NCI-H2196 (cell line): ENCODE data around the gene SIRPG.
"Not testable (repeated sequence)": the region's sequence is repeated elsewhere in the genome, so short reads cannot be mapped to it uniquely, and the experiment has no call there.

Experiments used
- DNase-seq: peaks from one replicate; lab custom pipeline; 2025; ENCODE audit not compliant: unreplicated experiment; lab: John Stamatoyannopoulos, UW

The SIRPG gene

DNA sequence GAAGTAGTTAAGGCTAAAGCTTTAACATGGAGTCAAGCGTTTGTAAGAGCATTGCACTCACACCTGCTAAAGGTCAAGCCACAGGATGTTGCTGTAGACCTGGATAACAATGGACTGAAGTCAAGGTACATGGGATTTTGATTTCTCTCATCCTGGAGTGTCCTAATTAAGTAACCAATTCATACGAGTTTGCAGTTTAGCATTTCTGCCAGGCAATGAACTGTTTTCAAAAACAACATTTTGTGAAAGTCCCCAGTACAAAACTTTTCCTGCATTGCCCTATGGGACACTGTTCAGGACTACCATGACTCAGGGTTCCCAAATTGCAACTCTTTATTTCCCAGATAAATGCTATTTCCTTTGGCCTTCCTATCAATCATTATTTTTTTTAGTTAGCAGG lies 20.4 kb downstream of the SIRPG start:
- DNase-seq, result no peak

DNA sequence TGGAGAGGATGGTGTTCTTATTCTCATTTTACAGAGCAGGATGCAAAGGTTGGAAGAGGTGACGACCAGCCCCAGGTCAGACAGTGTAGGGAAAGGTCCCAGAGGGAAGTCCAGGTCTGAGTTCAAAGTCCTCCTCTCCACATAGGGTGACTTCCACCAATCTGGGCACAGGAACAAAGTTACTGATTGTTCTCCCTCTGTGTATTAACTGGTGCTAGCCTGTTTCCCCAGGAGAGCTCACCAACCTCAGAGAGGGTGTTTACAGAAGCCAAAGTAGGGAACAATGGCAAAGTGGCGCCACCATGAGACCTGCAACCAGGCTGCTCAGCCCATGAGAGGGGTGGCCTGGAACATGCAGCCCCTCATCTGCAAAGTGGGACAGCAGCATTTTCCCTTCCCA lies 21.0 kb downstream of the SIRPG start:
- no peak for DNase-seq

DNA sequence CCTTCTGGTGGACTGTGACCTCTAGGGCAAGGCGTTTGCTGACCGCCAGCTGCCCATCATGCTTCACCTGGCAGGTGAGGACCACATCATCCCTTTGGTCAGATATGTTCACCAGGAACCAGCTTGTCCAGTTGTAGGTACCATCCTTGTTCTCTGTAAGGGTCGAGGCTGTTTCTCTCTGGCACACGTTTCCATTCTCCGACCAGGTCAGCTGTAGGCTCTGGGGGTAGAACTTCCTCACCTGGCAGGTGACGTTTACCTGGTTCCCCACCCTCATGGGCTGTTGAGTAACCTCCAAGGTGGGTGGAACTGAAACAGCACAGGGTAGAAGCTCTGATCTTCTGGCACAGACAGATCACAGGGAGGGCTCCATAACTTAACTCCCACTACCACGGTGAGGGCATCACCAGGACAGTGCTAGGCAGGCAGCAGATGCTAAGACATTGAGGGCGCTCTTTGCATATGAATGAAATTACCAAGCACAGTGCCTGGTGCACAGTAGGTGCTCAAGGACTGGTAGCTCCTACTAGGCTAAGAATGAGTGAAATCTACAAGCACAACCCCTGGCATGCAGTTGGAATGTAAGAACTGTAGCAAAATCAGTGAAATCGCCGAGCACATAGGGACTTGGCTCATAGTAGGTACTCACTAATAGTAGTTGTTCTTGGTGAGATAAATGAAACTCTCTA lies 22.1 kb downstream of the SIRPG start:
- no peak for DNase-seq

DNA sequence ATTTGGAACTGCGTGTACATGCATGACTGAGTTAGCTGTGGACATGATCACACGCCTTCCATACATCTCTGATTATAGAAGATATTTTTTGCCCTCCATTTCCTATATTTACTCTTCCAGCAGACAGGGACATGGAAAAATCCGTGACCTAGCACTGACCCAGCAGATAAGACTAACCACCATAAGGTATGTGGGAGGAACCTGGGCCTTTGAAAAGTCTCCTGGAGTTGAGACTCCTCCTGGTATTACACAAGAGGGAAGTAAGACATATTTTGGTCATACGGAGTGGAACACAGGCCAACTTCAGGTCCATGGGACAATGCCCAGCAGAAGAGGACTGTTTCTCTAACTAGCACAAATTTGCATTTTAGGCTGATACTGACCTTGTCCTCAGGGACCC lies 24.0 kb downstream of the SIRPG start:
- no peak for DNase-seq

DNA sequence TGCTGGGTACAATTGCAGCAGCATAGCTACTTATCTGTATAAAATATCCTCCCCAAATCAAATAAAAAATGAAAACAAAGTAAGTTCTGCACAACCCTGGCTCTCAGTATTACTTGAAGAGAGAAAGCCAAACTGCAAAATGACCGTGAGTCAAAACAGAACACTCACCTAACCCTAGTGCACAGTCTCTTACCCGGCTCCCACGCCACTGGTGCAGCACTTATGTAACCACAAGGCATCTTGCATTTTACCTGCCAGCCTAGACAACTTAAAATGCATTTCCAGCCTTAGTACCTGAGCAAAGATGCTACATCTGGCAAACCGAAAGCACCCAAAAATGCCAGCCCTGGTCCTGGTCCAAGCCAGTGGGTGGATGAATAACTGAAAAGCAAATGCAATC lies 25.4 kb downstream of the SIRPG start:
- DNase-seq, result no peak

DNA sequence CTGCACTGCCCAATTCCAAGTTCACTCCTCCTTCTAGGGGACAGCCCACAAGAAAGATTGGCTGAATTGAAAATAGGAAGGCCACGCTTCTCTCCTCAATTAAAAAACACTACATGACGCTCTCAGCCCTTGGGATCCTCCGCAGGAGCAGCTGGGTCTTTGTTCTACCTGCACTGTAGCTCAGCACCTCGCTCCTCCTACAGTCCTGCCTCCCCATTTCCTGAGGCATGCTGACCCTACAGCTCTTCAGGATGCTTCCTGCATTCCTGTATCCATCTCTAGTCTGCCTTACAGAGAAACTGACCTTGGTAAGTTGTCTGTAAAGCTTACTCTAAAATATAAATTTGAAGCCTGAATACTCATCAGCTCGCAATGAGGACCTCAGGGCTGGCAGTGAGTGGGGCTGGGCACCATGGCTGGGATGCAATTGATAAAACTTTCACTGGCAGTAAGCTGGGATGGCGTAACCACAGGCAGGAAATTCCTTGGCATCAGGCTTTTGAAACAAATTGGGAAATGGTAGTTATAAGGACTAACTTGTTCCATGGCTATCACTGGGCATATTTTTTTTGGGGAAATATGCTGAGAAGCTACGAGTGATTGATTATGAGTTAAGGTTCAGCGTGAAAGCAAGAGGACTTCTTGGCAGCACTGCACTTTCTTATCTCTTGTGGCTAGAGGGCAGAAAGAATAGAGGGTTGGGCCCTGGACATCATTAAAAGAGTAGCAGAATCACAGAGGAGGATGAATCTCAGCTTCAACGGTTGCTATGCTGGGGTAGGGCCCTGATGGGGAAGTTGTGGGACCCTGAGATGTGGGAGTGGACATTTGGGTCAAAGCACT lies 26.0 kb downstream of the SIRPG start:
- DNase-seq, result no peak

DNA sequence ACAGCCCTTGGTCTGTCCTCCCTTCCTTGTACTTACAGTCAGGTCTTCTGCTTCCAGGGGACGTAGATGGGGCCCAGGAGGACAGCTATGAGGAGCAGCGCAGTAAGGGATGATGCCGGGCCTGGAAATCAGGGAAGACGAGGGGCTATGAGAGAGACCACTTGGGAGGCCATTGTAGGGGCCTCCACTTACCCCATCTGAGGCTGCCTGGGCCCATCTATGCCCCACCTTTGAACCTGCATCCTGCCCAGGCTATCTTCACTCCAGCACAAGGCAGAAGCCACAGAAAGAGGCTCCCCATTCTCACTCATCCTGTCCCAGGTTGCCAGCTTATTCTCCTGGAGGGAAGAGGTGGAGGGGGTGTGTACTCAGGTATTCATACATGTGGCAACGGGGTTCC lies 27.4 kb downstream of the SIRPG start:
- no peak for DNase-seq

DNA sequence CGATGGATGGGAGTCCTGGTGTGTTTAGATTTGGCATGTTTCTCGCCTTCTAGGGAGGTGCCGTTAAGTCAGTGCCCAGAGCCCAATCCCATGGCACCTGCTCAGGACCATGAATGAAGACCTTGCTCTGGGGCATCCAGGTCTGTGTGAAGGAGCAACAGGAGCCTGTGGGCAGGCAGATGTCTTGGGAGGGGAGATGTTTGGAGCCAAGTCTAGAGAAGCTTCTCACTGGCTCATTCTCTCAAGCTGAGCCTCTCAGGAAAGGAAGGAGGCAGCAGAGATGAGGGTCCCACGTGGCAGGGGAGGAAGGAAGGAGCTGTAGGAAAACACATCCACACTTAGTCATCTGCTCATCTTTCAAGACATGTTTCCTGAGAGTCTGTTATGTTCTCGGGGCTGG lies 28.3 kb downstream of the SIRPG start:
- DNase-seq, result no peak

DNA sequence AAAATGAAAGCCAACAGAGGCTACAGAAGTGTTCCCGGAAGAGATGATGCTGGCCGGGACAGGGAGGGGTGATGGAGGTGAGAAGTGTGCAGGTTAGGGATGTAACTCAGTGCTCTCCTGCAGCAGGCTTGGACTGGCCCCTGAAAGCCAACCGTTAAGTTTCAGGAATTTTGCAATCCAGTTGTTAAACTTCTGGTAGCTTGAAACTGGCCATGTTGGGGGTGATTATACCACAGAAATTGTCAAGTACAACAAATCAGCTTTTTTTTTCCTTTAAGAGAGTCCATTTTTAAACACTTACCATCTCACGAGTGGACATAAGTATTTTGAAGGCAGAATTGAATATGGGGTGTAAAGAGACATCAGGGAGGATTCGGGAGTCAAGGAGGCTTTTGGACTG lies 29.0 kb downstream of the SIRPG start:
- DNase-seq, result no peak

DNA sequence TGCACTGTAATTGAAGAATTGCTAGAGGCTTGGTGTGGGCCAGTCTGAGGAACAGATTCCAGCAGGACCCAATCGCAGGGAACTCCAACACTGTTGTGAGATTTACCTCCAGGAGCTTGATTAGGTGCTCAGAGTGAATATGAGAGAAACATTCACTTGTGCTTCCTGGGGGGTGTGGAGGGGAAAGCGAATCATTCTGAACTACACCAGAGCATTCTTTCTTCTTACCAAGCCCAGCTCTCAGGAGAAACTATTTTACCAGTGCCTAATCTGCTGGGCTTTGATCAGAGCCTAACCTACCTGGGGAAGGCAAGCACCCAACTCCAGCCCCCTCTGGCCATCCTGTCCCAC lies 30.4 kb downstream of the SIRPG start:
- DNase-seq, result no peak

DNA sequence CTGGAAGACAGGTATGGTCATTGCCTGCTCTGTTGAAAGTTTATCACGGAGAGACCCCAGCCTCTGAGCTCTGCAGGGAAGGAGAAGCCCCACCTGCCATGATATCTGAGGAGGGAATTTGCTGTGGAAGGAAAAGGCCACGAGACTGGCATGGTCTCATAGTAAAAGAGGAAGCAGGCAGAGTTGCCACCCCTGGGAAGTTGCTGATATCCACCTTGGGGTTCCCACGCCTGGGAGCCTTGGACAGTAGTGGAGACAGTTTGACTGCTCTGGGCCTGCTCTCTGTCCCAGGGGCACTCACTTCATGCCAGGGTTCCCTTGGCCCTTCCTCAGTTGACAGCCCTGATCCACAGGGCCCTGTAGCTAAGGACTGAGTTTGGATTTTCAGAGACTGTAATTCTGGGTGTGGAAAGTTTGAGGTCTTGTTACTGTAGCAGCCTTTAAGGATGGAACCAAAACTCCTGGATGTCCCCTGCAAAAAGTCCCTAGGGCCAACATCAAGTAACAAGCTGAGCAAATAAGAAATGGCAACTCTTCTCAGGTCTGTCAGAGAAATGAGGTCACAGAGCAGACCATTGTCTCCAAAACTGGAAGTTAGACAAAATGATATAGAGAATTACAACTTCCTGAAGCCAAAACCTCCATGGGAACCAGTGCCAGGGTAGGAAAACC lies 30.9 kb downstream of the SIRPG start:
- no peak for DNase-seq

DNA sequence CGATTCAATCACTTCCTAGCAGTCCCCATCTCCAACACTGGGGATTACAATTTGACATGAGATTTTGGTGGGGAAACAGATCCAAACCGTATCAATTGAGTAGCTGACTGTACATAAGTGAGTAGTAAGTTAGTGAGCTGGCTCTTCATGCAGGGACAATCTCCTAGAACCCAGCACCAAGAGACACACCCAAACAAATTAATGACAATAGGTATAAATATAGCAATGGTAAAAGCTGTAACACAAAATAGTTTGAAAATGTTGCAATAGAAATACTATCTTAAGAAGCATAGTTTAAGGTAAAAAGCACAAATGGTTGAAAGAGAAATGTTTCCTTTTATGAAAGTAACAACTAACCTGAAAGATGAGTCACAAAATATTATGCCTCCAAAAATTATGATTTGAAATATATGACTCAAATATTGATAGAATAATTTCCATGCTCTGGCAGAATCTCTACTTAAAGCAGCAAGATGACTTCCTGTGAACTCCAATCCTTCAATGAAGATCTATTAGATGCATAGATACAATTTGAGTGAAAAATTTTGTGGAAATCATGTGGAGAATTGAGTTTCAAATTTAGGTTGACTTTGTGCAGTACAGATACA lies 32.4 kb downstream of the SIRPG start:
- DNase-seq, result no peak

DNA sequence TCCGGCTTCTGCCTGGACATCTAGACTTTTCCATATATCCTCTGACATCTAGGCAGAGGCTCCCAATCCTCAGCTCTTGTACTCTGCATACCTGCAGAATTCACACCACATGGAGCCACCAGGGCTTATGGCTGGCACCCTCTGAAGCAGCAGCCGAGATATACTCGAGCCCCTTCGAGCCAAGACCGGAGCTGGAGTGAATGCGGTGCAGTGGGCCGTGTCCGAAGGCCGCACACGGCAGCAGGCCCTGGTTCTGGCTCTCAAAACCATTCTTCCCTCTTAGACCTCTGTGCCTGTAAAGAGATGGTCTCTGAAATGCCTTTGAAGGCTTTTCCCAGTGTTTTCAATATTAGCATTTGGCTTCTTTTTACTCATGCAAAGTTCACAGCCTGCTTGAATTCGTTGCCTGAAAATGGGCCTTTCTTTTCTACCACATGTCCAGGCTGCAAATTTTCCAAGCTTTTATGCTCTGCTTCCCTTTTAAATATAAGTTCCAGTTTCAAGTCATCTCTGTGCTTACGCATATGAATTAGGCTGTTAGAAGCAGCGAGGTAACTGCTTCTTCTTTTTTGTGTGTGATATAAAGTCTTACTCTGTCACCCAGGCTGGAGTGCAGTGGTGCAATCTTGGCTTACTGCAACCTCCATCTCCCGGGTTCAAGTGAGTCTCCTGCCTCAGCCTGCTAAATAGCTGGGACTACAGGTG lies 33.9 kb downstream of the SIRPG start:
- no peak for DNase-seq

DNA sequence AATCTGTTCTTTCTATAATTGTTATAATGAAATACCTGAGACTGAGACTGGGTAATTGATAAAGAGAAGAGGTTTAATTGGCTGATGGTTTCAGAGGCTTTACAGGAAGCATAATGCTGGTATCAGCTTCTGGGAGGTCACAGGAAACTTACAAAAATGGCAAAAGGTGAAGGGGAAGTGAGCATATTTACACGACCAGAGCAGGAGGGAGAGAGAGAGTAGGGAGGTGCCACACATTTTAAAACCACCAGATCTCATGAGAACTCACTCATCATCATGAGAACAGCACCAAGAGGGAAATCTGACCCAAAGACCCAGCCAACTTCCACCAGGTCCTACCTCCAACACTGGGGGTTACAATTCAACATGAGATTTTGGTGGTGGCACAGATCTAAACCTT lies 35.1 kb downstream of the SIRPG start:
- no peak for DNase-seq

DNA sequence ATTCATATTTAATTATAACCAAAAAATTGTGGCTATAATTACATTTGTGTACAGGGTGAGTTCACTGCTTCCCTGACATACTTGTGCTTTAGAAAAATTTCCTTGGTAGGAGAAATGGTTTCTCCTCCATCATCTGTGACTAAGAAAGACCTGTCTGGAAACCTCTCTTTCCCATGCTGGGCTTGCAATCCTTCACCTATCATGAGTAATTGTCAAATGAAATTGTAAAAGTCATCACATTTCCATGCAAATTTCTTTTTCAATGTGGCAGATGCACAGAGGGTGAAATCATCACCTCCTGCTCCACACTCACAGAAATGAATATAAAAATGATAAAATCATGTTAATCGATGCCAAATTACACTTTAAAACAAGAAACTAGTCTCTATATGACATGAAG lies 36.3 kb downstream of the SIRPG start:
- DNase-seq, result no peak

DNA sequence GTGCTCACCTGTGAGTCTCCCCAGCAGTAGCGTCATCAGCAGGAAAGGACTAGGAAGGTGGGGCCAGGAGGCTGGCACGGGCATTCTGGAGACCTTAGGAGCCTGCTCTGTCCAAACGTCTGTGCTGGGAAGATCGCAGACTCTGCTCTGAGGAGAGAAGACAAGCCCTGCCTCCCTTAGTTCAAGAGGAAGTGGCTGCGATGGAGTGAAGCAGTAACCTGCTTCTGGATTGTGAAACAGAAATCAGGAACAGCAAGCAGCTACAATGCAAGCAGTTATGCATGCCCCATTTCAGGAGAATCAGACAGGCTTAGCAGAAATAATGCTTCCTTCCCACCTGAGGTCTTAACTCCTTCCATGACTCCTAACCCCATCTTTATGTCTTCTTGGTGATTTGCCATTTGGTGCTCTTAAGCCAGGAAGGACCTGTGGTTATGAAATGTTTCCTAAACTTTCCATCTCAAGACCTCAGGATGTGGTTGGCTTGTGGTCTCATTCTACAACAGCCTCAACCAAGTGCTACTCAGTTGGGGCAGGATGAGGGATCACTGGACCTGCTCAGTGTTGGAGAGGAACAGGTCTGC lies 37.6 kb downstream of the SIRPG start, which contains the start of gene SIRPB1:
SIRPB1 (minus strand) TSS at position 149 of the 584 bp plus-strand sequence; CDS start at position 84, 65 bp downstream.
- DNase-seq, result no peak

DNA sequence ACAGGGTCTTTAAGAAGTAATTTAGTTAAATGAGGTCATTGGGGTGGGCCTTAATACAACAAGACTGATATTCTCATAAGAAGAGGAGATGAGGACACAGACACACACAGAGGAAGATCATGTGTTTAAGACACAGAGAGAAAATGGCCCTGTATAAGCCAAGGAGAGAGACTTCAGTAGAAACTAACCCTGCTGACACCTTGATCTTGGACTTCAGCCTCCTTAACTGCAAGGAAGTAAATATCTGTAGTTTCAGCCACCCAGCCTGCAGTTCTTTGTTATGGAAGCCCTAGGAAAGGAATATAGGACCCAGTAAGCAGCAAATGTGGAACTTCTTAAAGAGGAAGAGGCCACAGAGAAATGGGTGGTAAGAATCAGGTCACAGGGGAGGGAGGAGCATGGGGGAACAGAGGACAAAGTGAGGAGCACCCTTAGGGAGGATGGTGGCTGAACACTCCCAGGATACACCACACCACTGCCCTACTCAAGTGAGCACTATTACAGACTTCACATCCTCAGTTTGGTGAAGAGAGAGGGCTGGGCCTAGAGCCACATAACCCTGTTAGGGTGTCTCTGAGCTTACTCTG lies 38.5 kb downstream of the SIRPG start:
- no peak for DNase-seq

DNA sequence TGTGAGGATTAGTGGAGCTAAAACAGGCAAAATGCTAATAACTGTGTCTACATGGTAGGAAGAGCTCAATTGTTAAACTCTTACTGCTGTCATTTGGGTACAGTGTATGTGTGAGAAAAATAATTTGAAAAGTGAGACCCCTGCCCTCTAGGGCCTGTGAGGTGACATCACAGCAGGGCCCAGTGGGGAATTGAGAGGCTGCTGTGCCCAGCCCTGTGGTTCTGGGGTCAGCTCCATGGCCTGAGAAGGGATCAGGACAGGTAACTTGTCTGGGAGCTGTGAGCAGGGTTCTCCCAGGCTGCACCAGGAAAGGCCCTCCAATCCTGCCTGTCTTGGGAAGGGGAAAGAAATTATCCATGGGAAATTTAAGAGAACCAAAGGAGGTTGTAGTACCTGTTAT lies 39.1 kb downstream of the SIRPG start:
- DNase-seq, result no peak

DNA sequence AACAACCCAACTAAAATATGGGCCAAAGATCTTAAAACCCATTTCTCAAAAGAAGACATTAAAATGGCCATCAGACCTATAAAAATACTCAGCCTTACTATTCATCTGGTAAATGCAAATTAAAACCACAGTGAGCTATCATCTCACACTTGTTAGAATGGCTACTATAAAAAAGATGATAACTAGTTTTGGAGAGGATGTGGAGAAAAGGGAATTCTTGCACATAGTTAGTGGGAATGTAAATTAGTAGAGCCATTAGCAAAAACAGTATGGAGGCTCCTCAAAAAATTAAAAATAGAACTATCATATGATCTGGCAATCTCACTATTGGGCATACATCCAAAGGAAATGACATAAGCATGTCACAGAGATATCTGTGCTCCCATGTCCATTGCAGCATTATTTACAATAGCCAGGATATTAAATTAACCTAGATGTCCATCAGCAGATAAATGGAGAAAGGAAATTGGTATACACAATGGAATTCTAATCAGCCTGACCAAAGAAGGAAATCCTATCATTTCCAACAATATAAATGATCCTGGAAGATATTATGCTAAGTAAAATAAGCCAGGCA lies 40.6 kb downstream of the SIRPG start:
- DNase-seq, result no peak

DNA sequence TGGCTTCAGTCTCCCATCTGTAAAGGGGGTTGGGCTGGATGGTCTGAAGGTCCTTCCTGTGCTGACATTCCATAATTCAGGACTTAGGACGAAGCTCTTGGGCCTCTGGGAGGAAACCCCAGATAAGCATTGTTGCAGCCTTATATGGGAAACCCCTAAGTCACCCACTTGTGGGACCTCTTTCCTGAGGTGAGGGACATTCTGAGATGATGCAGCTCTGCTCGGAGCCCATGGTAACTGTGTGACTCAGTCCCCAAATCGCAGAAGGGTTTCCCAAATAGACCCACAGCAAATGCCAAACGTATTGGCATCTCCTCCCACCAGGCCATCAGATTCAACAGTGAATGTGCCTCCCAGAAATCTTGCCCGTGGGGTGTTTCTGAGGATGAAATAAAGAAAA lies 47.2 kb downstream of the SIRPG start:
- DNase-seq, result not testable (repeated sequence)
